CD14-positive monocyte (primary cell): ENCODE results near the gene POLE. TPM values are rescaled to one million over a fixed set of nuclear protein-coding genes. Genes with fewer than 3 reads are reported as not detected.

Experiments
- DNase-seq, 3 donors: peaks; one replicate each; pipeline ENCODE4 v3.0.0-alpha.2; 2011 to 2022
- H2AFZ ChIP-seq: 2 replicates; pipeline ENCODE4 v1.6.0; 2012; ENCODE audit warnings: mild to moderate bottlenecking, low read depth, low read length, inconsistent platforms; ENCODE audit not compliant: insufficient read depth, poor library complexity, severe bottlenecking
- H3K27ac ChIP-seq, 2 donors: 1 replicate in 1 of 2; 2 replicates in 1 of 2; pipeline ENCODE4 v1.5.1; 2012 to 2013; ENCODE audit warnings: low read length in 2 of 2, control low read depth in 1 of 2, inconsistent platforms in 1 of 2, low read depth in 1 of 2, mild to moderate bottlenecking in 1 of 2
- H3K27me3 ChIP-seq, 2 donors: one replicate each; pipeline versions ENCODE4 v1.6.0 to v1.6.1; 2011 to 2013; ENCODE audit warnings: low read length in 2 of 2; ENCODE audit not compliant: control insufficient read depth in 2 of 2, insufficient read depth in 2 of 2
- H3K36me3 ChIP-seq, 2 donors: replicated peaks in 1 of 2; 1 replicate in 1 of 2; 2 replicates in 1 of 2; pipeline versions ENCODE4 v1.5.1 to v1.6.1; 2012 to 2013; ENCODE audit warnings: low read length in 2 of 2, control low read depth in 1 of 2, inconsistent platforms in 1 of 2, mild to moderate bottlenecking in 1 of 2; ENCODE audit not compliant: insufficient read depth in 2 of 2, control insufficient read depth in 1 of 2
- H3K4me1 ChIP-seq, 2 donors: 1 replicate in 1 of 2; 2 replicates in 1 of 2; pipeline versions ENCODE4 v1.5.1 to v1.6.1; 2012 to 2013; ENCODE audit warnings: low read length in 2 of 2, control low read depth in 1 of 2, inconsistent platforms in 1 of 2, mild to moderate bottlenecking in 1 of 2, moderate library complexity in 1 of 2; ENCODE audit not compliant: insufficient read depth in 2 of 2, control insufficient read depth in 1 of 2
- H3K4me2 ChIP-seq: replicated peaks from 2 replicates; pipeline ENCODE3; 2012; ENCODE audit warnings: low read length, moderate library complexity, mild to moderate bottlenecking; ENCODE audit not compliant: poor library complexity, severe bottlenecking; ENCODE audit errors: extremely low read depth
- H3K4me3 ChIP-seq, 3 experiments: fragments of 200-600 bp in 1 of 3; sonication (generic) in 1 of 3; replicated peaks in 1 of 3; 1 replicate in 2 of 3; 2 replicates in 1 of 3; pipeline ENCODE4 v1.5.1; 2011 to 2013; ENCODE audit warnings: low read length in 3 of 3, mild to moderate bottlenecking in 3 of 3, control low read depth in 2 of 3, low read depth in 2 of 3, inconsistent platforms in 1 of 3, moderate library complexity in 1 of 3
- H3K79me2 ChIP-seq: 2 replicates; pipeline ENCODE4 v1.6.0; 2012; ENCODE audit warnings: mild to moderate bottlenecking, control low read depth, inconsistent platforms, low read length, moderate library complexity; ENCODE audit not compliant: insufficient read depth
- H3K9ac ChIP-seq: 2 replicates; pipeline ENCODE4 v1.6.0; 2017; ENCODE audit warnings: low read length, mild to moderate bottlenecking; ENCODE audit not compliant: insufficient read depth, poor library complexity, severe bottlenecking
- H3K9me3 ChIP-seq, 2 donors: replicated peaks in 1 of 2; 1 replicate in 1 of 2; 2 replicates in 1 of 2; pipeline versions ENCODE4 v1.5.1 to v1.6.1; 2012 to 2013; ENCODE audit warnings: low read length in 2 of 2, control low read depth in 1 of 2; ENCODE audit not compliant: control insufficient read depth in 1 of 2, insufficient read depth in 1 of 2
- H4K20me1 ChIP-seq: 2 replicates; pipeline ENCODE4 v1.6.0; 2012; ENCODE audit warnings: mild to moderate bottlenecking, low read length, control low read depth, moderate library complexity; ENCODE audit not compliant: insufficient read depth
- H3K27ac Mint-ChIP-seq, 7 donors: one replicate each; pipeline ENCODE4 v1.8.0; 2020; ENCODE audit warnings: mild to moderate bottlenecking in 7 of 7, mixed read lengths in 7 of 7, moderate library complexity in 6 of 7, inconsistent platforms in 2 of 7
- H3K27me3 Mint-ChIP-seq, 3 donors: one replicate each; pipeline ENCODE4 v1.8.0; 2021 to 2022; ENCODE audit warnings: low read depth in 3 of 3, mild to moderate bottlenecking in 3 of 3, mixed read lengths in 3 of 3, moderate library complexity in 3 of 3, inconsistent platforms in 1 of 3
- H3K36me3 Mint-ChIP-seq, 2 donors: one replicate each; pipeline ENCODE4 v1.8.0; 2020; ENCODE audit warnings: mixed read lengths in 2 of 2, inconsistent platforms in 1 of 2, mild to moderate bottlenecking in 1 of 2
- H3K4me1 Mint-ChIP-seq: one replicate; pipeline ENCODE4 v1.8.0; 2020; ENCODE audit warnings: mild to moderate bottlenecking, mixed read lengths
- H3K4me3 Mint-ChIP-seq, 2 donors: one replicate each; pipeline ENCODE4 v1.8.0; 2020; ENCODE audit warnings: mild to moderate bottlenecking in 2 of 2, mixed read lengths in 2 of 2, moderate library complexity in 1 of 2
- H3K9me3 Mint-ChIP-seq, 7 donors: one replicate each; pipeline ENCODE4 v1.8.0; 2020 to 2022; ENCODE audit warnings: mixed read lengths in 7 of 7, mild to moderate bottlenecking in 6 of 7, moderate library complexity in 6 of 7, inconsistent platforms in 2 of 7
- CTCF ChIP-seq: fragments of 200-600 bp; IDR thresholded peaks from one replicate; pipeline ENCODE4 v1.8.0; 2022; ENCODE audit warnings: antibody characterized with exemption, mild to moderate bottlenecking
- WGBS: methylation state at CpG from one replicate; pipeline ENCODE4 v1.1.5; 2013; ENCODE audit warnings: missing lambda C conversion rate; ENCODE audit not compliant: insufficient coverage; 5-methylcytosine and 5-hydroxymethylcytosine counted together
- intact Hi-C, 2 donors: fragments of 100-400 bp; cut with micrococcal nuclease; formaldehyde crosslinking; loops; one replicate each; pipeline versions ENCODE4 v1.15.0 to v1.15.1; 2023
- polyA plus RNA-seq, 3 donors: library from polyadenylated mRNA; depleted of rRNA in 1 of 3; unstranded in 2 of 3; stranded (reverse) in 1 of 3; fragments of 300-500 nt in 2 of 3; fragments of >200 nt in 1 of 3; fragmentation: Illumina TruSeq in 2 of 3; gene quantifications; 1 replicate in 2 of 3; 2 replicates in 1 of 3; pipeline ENCODE4 v1.2.3, GENCODE V29; 2012 to 2021

POLE gene
- polyA plus RNA-seq, 3 donors, result 1.00 to 24.2 (median 2.2) TPM

- WGBS, result 33% methylated on average over 59 of the region's 67 CpGs
- H3K9ac ChIP-seq, result no peak overlapping the region
- Mint-ChIP-seq H3K4me1 (peaks cover 17% of the 10 kb centered on the region), H3K27ac (no peak overlapping the region), H3K9me3 (peaks cover 0 to 19% (median 5%) of the 10 kb centered on the region in 7 donors), H3K4me3 (peak overlapping the region in 1 of 2 donors; percentile 60), H3K36me3 (no peaks in the 10 kb centered on the region), H3K27me3 (peaks cover 76 to 96% (median 77%) of the 10 kb centered on the region in 3 donors)
- H3K36me3 ChIP-seq, result no peaks in the 10 kb centered on the region
- no peak overlapping the region for H3K27ac ChIP-seq
- intact Hi-C loops, result no loop called here
- TF ChIP-seq CTCF, result no peak
- H4K20me1 ChIP-seq, result no peaks in the 10 kb centered on the region
- H3K4me3 ChIP-seq, result no peak overlapping the region
- peaks cover 4 to 76% of the 10 kb centered on the region in 2 donors for H3K27me3 ChIP-seq
- H3K4me2 ChIP-seq, result no peak overlapping the region
- H3K79me2 ChIP-seq, result no peaks in the 10 kb centered on the region
- H2AFZ ChIP-seq, result no peak overlapping the region
- no peaks in the 10 kb centered on the region for H3K9me3 ChIP-seq
- peaks cover 9 to 17% of the 10 kb centered on the region in 2 donors for H3K4me1 ChIP-seq
- no peak for DNase-seq
Measured at GRCh38 chr12:132603240-132604150, 83.6 kb downstream of the POLE start.

- Mint-ChIP-seq H3K36me3 (no peaks in the 10 kb centered on the region), H3K4me1 (peaks cover 18% of the 10 kb centered on the region), H3K27me3 (peaks cover 70 to 90% (median 71%) of the 10 kb centered on the region in 3 donors), H3K9me3 (peaks cover 0 to 19% (median 5%) of the 10 kb centered on the region in 7 donors), H3K27ac (no peak overlapping the region), H3K4me3 (peak overlapping the region in 1 of 2 donors; percentile 73)
- 61% methylated on average over 28 of the region's 29 CpGs for WGBS
- no peaks in the 10 kb centered on the region for H3K9me3 ChIP-seq
- no peak overlapping the region for H3K27ac ChIP-seq
- no peaks in the 10 kb centered on the region for H3K36me3 ChIP-seq
- no peak overlapping the region for H2AFZ ChIP-seq
- no peak for TF ChIP-seq CTCF
- no peak overlapping the region for H3K9ac ChIP-seq
- intact Hi-C loops, result no loop called here
- H3K4me1 ChIP-seq, result peaks cover 9 to 20% of the 10 kb centered on the region in 2 donors
- no peak overlapping the region for H3K4me3 ChIP-seq
- H3K4me2 ChIP-seq, result no peak overlapping the region
- H4K20me1 ChIP-seq, result no peaks in the 10 kb centered on the region
- H3K79me2 ChIP-seq, result no peaks in the 10 kb centered on the region
- H3K27me3 ChIP-seq, result peaks cover 4 to 74% of the 10 kb centered on the region in 2 donors
- DNase-seq, result no peak
Measured at GRCh38 chr12:132602572-132603239, 84.4 kb downstream of the POLE start.
